GM13977 (cell line): ENCODE results near the gene HMG20A.
"Not testable (repeated sequence)": the region's sequence is repeated elsewhere in the genome, so short reads cannot be mapped to it uniquely, and the experiment has no call there.

Experiments used
- DNase-seq: peaks from one replicate; pipeline ENCODE4 v3.0.0; 2012; ENCODE audit warnings: low spot score
- in situ Hi-C: fragments of 300-500 bp; cut with MboI; formaldehyde crosslinking; loops from one replicate; pipeline ENCODE4 v1.12.0; 2022; ENCODE audit warnings: low sequenced_read_pairs, low pct_unique_long_range_greater_than_20kb, mixed read lengths, inconsistent platforms; ENCODE audit not compliant: unreplicated experiment
- TF ChIP-seq, protein P1 (sequence below): IDR thresholded peaks from 2 replicates; pipeline ENCODE4 v1.5.1; 2012; ENCODE audit warnings: mild to moderate bottlenecking, control low read depth; ENCODE audit not compliant: insufficient read depth; ENCODE audit errors: extremely low read depth, missing control alignments

HMG20A gene

DNA sequence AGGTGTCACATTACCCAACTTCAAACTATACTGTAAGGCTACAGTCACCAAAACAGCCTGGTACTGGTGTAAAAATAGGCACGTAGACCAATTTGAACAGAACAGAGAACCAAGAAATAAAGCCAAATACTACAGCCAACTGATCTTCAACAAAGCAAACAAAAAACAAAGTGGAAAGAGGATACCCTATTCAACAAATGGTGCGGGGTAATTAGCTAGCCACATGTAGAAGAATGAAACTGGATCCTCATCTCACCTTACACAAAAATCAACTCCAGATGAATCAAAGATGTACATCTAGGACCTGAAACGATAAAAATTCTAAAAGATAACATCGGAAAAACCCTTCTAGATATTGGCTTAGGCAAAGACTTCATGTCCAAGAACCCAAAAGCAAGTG lies 13.8 kb upstream of the HMG20A start:
- TF ChIP-seq, protein P1, sequence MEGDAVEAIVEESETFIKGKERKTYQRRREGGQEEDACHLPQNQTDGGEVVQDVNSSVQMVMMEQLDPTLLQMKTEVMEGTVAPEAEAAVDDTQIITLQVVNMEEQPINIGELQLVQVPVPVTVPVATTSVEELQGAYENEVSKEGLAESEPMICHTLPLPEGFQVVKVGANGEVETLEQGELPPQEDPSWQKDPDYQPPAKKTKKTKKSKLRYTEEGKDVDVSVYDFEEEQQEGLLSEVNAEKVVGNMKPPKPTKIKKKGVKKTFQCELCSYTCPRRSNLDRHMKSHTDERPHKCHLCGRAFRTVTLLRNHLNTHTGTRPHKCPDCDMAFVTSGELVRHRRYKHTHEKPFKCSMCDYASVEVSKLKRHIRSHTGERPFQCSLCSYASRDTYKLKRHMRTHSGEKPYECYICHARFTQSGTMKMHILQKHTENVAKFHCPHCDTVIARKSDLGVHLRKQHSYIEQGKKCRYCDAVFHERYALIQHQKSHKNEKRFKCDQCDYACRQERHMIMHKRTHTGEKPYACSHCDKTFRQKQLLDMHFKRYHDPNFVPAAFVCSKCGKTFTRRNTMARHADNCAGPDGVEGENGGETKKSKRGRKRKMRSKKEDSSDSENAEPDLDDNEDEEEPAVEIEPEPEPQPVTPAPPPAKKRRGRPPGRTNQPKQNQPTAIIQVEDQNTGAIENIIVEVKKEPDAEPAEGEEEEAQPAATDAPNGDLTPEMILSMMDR, result no peak
- in situ Hi-C loops, result no loop called here
- DNase-seq, result no peak

DNA sequence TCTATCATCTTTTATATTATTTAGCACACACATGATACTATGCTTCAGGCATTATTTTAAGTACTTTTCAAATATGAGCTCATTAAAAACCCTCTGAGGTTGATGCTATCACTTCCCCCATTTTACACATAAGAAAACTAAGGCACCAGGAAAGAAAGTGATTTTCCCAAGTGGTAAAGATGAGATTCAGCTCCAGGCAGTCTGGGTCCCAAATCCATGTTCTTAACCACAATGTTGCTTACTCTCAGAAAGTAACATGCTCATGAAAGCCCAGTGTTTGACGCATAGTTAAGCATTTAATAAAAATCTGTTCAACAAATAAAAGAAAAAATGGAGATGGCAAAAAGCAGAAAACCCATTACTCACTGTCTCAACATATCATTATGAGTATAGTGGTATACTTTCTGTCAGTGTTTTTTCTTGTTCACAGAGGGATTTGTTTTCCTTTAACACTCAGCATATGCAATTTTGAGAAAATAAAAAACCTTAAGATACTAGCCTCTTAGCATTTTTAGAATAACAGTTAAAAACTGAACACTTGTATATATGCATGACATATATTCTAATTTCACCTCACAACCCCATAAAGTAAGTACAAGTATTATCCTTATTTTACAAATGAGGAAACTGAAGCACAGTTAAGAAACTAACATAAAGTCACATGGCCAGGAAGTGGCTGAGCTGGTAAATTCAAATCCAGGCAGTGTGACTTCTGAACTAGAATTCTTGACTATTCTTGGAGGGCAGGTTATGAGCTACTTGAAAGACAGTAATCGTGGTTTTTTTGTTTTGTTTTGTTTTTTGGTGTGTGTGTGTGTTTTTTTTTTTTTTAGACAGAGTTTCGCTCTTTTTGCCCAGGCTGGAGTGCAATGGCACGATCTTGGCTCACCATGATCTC lies 11.2 kb upstream of the HMG20A start:
- no peak for DNase-seq
- in situ Hi-C loops, result no loop called here
- TF ChIP-seq, protein P1, result no peak

DNA sequence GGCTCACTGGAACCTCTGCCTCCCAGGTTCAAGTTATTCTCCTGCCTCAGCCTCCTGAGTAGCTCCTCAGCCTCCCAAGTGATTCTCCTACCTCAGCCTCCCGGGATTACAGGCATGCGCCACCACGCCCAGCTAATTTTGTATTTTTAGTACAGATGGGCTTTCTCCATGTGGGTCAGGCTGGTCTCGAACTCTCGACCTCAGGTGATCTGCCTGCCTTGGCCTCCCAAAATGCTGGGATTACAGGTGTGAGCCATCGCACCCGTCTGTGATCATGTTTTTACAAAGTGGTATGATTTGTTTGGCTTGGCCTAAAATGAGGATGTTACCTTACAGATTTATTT lies 10.6 kb upstream of the HMG20A start:
- in situ Hi-C loops, DNase-seq: not testable (repeated sequence)

DNA sequence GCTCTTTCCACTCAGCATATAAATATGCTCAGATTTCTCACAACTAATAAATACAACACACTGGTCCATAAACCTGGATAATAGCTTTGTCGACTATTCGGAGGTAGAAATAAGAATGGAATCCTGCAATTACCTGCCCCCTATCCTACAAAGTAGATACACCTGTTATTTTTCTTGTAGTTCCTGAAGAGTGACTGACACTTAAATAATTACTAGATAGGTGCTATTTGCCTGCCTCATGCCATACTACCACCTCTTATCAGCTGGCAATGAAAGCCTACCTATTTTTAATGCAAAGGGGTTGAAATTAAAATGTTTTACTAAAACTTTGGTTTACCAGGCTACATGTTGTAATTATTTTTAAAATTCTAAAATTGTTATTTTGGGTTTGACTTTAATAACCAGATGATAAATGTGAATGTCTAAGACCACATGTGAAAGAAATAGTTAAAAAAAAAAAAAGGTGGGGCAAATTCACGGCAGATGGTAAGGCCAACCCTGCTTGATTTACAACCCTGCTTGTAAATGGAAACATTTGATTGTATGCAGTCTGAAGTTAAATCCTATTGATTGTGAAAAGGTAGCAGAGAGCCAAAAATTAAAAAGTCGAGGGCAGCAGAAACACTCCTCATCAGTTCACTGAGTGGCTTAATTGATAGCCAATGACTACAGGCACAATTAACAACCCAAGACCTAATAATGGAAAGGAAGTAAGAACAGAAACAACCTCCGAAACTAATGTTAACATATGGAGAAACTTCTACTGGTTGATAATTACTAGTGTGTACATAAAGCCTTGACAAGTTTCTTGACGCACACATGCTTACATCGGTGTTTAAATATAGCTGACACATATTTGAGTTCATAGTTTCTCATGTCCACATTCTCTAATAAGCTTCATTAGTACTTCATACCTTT lies 9.7 kb upstream of the HMG20A start:
- DNase-seq, result peak; percentile 15
- in situ Hi-C loops, result no loop called here
- TF ChIP-seq, protein P1, result no peak

DNA sequence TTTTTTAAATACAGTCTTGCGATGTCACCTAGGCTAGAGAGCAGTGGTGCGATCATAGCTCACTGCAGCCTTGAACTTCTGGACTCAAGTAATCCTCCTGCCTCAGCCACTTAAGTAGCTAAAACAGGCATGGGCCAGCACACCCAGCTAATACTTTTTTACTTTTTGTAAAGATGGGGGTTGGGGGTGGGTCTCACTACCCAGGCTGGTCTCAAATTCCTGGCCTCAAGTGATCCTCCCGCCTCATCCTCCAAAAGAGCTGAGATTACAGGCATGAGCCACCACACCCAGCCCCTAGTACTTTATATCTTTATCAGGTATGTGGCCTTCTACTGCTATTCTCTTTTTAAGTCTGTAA lies 9.1 kb upstream of the HMG20A start:
- TF ChIP-seq, protein P1, result no peak
- no peak for DNase-seq
- in situ Hi-C loops, result no loop called here

DNA sequence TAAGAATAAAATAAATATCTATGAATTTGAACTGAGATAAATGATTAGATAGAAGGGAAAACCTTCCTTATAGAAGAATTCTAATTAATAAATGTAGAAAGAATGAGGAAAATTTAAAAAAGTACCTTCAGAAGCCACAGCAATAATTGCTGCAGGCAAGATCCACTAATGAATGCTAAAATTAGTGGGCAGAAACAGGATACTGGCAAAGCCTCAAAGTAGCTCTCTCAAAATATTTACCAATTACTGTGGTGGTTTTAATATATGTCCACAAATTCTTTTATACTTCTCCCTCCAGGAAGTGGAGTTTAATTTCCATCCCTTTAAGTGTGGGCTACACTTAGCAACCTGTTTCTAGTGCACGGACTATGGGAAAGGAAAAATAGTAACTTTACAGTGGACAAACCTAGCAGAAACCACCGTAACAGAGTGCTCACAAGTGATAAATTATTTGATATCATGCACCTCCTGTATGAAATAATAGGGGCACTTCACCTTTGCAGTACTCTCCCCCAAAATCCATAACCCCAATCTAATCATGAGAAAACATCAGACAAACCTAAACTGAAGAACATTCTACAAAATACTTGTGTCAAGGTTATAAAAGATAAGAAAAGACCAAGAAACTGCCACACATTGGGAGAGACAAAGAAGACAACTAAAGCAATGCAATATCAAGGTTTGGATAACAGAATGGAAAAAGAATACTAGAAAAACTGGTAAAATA lies 7.6 kb upstream of the HMG20A start:
- TF ChIP-seq, protein P1, result no peak
- DNase-seq, result no peak
- in situ Hi-C loops, result no loop called here
